Stimulated activated CD8-positive, alpha-beta memory T cell treated with anti-CD3 and anti-CD28 coated beads, Interleukin-7, amount 100 ng/mL, for 4 hours (primary cell): ENCODE measurements around the gene PACC1.
"Not testable (repeated sequence)": the region's sequence is repeated elsewhere in the genome, so short reads cannot be mapped to it uniquely, and the experiment has no call there.

Experiments used
- DNase-seq, 2 donors: peaks; one replicate each; pipeline ENCODE4 v3.0.0-alpha.2; 2020; ENCODE audit warnings: low read depth in 2 of 2

PACC1 gene

DNA sequence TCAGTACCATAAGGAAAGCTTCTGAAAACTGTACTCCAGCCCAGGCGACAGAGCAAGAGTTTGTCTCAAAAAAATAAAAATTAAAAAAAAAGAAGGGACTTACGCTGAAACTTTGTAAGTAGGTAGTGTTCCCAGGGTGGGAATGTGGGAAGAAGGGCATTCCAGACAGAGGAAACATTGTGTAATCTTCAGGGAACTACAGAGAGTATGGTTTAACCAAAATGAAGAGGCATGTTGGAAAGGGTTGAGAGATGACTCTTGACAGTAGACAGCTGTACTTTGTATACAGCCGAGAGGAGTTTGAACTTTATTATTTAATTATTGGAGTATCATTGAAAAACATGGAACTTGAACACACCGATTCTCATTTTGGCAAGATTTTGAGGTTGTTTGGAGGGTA, 86.4 kb downstream of the PACC1 start:
- no peak for DNase-seq

DNA sequence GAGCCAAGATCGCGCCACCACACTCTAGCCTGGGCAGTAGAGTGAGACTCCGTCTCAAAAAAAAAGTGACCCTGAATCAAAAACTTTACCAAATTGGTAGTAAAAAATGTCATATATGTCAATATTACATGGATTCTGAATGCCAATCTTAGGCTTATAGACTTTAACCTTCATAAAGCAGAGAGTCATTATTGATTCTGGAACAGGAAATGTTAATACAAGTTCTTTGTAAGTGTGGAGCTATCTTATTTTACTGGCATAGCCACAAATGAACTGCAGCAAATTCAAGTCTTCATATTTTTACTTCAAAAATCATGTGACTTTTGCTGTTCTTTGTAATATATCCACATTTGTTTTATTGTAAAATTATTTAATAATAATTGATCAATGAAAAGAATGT, 88.1 kb downstream of the PACC1 start:
- no peak for DNase-seq

DNA sequence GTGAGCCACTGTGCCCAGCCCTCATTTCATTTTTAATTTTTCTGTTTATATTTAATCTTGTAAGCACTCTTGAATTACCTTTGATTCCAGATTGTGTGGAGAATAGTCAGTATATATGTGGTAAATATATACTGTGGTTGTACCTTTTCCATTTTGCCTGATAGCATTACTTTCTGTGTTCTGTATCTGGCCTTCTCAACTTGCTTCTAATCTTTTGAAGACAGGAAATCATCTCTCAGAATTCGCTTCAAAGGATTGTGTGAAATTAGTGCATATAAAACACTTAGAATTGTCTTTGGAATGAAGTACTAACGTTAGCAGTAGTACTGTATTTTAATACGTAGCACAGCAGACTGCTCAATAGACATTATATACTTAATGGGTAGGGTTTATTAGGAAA, 91.6 kb downstream of the PACC1 start:
- no peak for DNase-seq

DNA sequence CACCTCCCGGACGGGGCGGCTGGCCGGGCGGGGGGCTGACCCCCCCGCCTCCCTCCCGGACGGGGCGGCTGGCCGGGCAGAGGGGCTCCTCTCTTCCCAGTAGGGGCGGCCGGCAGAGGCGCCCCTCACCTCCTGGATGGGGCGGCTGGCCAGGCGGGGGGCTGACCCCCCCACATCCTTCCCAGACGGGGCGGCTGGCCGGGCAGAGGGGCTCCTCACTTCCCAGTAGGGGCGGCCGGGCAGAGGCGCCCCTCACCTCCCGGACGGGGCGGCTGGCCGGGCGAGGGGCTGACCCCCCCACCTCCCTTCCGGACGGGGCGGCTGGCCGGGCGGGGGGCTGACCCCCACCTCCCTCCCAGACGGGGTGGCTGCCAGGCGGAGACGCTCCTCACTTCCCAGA, 93.7 kb downstream of the PACC1 start:
- DNase-seq = not testable (repeated sequence)

DNA sequence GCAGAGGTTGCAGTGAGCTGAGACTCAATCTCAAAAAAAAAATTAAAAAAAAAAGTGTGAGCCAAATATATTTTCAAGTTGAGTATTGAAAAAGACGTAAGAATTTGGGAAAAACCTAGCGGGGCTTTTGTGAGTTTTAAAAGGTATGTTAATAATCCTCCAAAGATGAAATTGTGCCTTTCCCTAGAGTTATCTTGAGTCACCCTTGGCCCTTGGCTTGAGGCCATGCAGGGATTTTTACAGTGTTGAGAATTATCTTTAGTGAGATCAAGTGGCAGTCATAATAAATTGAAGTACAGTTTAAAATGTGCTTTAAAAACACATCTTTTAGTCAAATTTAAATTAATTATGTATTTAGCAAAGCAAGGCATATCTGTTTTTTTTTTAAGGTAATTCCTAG, 96.8 kb downstream of the PACC1 start:
- no peak for DNase-seq

DNA sequence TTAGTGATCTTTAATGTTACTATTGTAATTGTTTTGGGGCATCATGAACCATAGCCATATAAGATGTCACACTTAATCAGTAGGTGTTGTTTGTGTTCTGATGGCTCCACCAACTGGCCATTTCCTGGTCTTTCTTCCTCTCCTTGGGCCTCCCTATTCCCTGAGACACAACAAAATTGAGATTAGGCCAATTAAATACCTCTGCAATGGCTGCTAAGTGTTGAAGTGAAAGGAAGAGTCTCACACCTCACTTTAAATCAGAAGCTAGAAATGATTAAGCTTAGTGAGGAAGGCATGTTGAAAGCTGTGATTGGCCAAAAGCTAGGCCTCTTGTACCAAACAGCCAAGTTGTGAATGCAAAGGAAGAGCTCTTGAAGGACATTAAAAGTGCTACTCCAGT, 98.8 kb downstream of the PACC1 start:
- no peak for DNase-seq

DNA sequence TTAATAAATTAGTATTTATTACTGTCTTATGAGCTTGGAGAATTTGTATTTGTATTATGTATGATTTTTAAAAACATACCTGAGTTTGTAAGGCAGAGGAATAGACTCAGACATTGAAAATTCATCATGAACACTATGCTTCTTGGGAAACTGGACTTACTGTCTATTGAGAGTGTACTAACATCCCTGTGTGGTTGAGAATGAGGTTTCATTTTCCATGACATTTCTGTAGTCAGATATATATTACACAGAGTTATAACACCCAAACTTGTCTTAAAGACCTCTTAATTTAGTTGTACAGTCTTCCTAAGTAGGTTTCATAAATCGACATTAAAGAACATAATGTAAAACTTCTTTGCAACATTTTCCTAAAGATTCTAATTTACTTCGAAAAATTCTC, 99.5 kb downstream of the PACC1 start:
- DNase-seq = no peak
